H1 (cell line): ENCODE data around the gene DGKI. TPM values are rescaled to one million over a fixed set of nuclear protein-coding genes. Genes with fewer than 3 reads are reported as not detected.

Source experiments
- CTCF ChIA-PET: fragments of 300-600 bp; sonication (Branson Sonifier 250); formaldehyde crosslinking; loops from one replicate; lab custom pipeline; 2021; ENCODE audit not compliant: partially characterized antibody; lab: Charles Lee
- POLR2A ChIA-PET: fragments of 300-600 bp; sonication (Branson Sonifier 250); formaldehyde crosslinking; loops from one replicate; lab custom pipeline; 2021; ENCODE audit warnings: inconsistent platforms; ENCODE audit not compliant: partially characterized antibody; lab: Charles Lee
- DNase-seq, 2 experiments: peaks; one replicate each; pipeline versions ENCODE4 v3.0.0 to v3.0.0-alpha.2; 2010 to 2022; ENCODE audit warnings: low spot score in 2 of 2, low read depth in 1 of 2, mixed read lengths in 1 of 2
- FAIRE-seq: peaks from 2 replicates; lab custom pipeline; 2011; peaks lifted over from hg19 to GRCh38; lab: Jason Lieb, UNC
- H2AFZ ChIP-seq: 2 replicates; pipeline ENCODE4 v1.8.1; 2012; ENCODE audit warnings: low read length, inconsistent platforms
- H2AK5ac ChIP-seq: 2 replicates; pipeline ENCODE4 v1.6.1; 2013; ENCODE audit warnings: low read depth, low read length
- H2BK120ac ChIP-seq: replicated peaks from 2 replicates; pipeline ENCODE3; 2013; ENCODE audit warnings: low read depth, low read length, inconsistent platforms
- H2BK12ac ChIP-seq: 2 replicates; pipeline ENCODE4 v1.6.1; 2013; ENCODE audit warnings: low read depth, low read length
- H2BK15ac ChIP-seq: 2 replicates; pipeline ENCODE4 v1.6.1; 2013; ENCODE audit warnings: low read length
- H2BK20ac ChIP-seq: 2 replicates; pipeline ENCODE4 v1.6.1; 2013; ENCODE audit warnings: low read length
- H2BK5ac ChIP-seq: 2 replicates; pipeline ENCODE4 v1.6.1; 2013; ENCODE audit warnings: low read depth, low read length
- H3K14ac ChIP-seq: 2 replicates; pipeline ENCODE4 v1.6.1; 2013; ENCODE audit warnings: inconsistent platforms; ENCODE audit not compliant: insufficient read length
- H3K18ac ChIP-seq: 2 replicates; pipeline ENCODE4 v1.6.1; 2013; ENCODE audit warnings: low read length; ENCODE audit errors: extremely low read depth
- H3K23ac ChIP-seq: 2 replicates; pipeline ENCODE4 v1.6.1; 2013; ENCODE audit warnings: inconsistent platforms; ENCODE audit not compliant: insufficient read length
- H3K23me2 ChIP-seq: 2 replicates; pipeline ENCODE4 v1.6.1; 2013; ENCODE audit warnings: low read depth, low read length
- H3K27ac ChIP-seq: 2 replicates; pipeline ENCODE4 v1.6.1; 2011; ENCODE audit warnings: low read depth, low read length, inconsistent platforms
- H3K27me3 ChIP-seq, 4 experiments: replicated peaks in 1 of 4; 1 replicate in 1 of 4; 2 replicates in 3 of 4; pipeline versions ENCODE4 v1.6.1 to v1.8.1; 2011 to 2013; ENCODE audit warnings: low read length in 3 of 4, mild to moderate bottlenecking in 3 of 4, inconsistent platforms in 2 of 4, mixed read lengths in 2 of 4, moderate library complexity in 1 of 4; ENCODE audit not compliant: control insufficient read depth in 3 of 4, insufficient read depth in 3 of 4; ENCODE audit errors: extremely low read depth in 1 of 4
- H3K36me3 ChIP-seq, 4 experiments: 2 replicates each; pipeline versions ENCODE4 v1.6.1 to v1.8.1; 2011 to 2013; ENCODE audit warnings: mild to moderate bottlenecking in 4 of 4, low read length in 3 of 4, moderate library complexity in 2 of 4, control low read depth in 1 of 4, inconsistent platforms in 1 of 4; ENCODE audit not compliant: insufficient read depth in 4 of 4, control insufficient read depth in 2 of 4
- H3K4ac ChIP-seq: replicated peaks from 2 replicates; pipeline ENCODE3; 2013; ENCODE audit warnings: low read length, low read depth, mixed read lengths, inconsistent platforms; ENCODE audit not compliant: insufficient read length
- H3K4me1 ChIP-seq, 4 experiments: replicated peaks in 1 of 4; 1 replicate in 1 of 4; 2 replicates in 3 of 4; pipeline versions ENCODE4 v1.6.1 to v1.8.1; 2011 to 2013; ENCODE audit warnings: low read length in 3 of 4, inconsistent platforms in 2 of 4, mixed read lengths in 1 of 4; ENCODE audit not compliant: insufficient read depth in 4 of 4, control insufficient read depth in 3 of 4
- H3K4me2 ChIP-seq, 2 experiments: 2 replicates each; pipeline versions ENCODE4 v1.6.1 to v1.8.1; 2011 to 2013; ENCODE audit warnings: low read depth in 2 of 2, low read length in 2 of 2, control low read depth in 1 of 2, inconsistent platforms in 1 of 2, mild to moderate bottlenecking in 1 of 2; ENCODE audit not compliant: insufficient read depth in 1 of 2
- H3K4me3 ChIP-seq, 4 experiments: fragments of 200-600, 300-600 bp in 1 of 4; sonication (generic), shearing (Covaris generic), sonication (Bioruptor Twin) in 1 of 4; 2 replicates each; pipeline versions ENCODE4 v1.5.1 to v1.8.1; 2011 to 2016; ENCODE audit warnings: low read length in 4 of 4, low read depth in 3 of 4, control low read depth in 2 of 4, inconsistent platforms in 2 of 4, mild to moderate bottlenecking in 2 of 4, mixed read lengths in 1 of 4, moderate library complexity in 1 of 4; ENCODE audit not compliant: insufficient read depth in 2 of 4; ENCODE audit errors: extremely low read depth in 1 of 4
- H3K56ac ChIP-seq: replicated peaks from 2 replicates; pipeline ENCODE3; 2013; ENCODE audit warnings: low read depth, mild to moderate bottlenecking, mixed read lengths, low read length, inconsistent platforms; ENCODE audit not compliant: insufficient read length
- H3K79me1 ChIP-seq: 2 replicates; pipeline ENCODE4 v1.6.1; 2013; ENCODE audit warnings: low read depth, low read length, control low read depth
- H3K79me2 ChIP-seq, 2 experiments: 2 replicates each; pipeline versions ENCODE4 v1.6.1 to v1.8.1; 2012 to 2013; ENCODE audit warnings: low read length in 2 of 2, mild to moderate bottlenecking in 2 of 2, inconsistent platforms in 1 of 2; ENCODE audit not compliant: insufficient read depth in 2 of 2, control insufficient read depth in 1 of 2
- H3K9ac ChIP-seq, 4 experiments: replicated peaks in 1 of 4; 1 replicate in 1 of 4; 2 replicates in 3 of 4; pipeline versions ENCODE4 v1.6.1 to v1.8.1; 2011 to 2013; ENCODE audit warnings: low read depth in 3 of 4, low read length in 3 of 4, control low read depth in 2 of 4, mild to moderate bottlenecking in 2 of 4, moderate library complexity in 2 of 4, inconsistent platforms in 1 of 4; ENCODE audit errors: extremely low read depth in 1 of 4
- H3K9me3 ChIP-seq, 2 experiments: 2 replicates each; pipeline versions ENCODE4 v1.6.1 to v1.8.1; 2012 to 2013; ENCODE audit warnings: mild to moderate bottlenecking in 2 of 2, moderate library complexity in 2 of 2, control low read depth in 1 of 2, inconsistent platforms in 1 of 2, low read depth in 1 of 2, low read length in 1 of 2, mixed read lengths in 1 of 2; ENCODE audit not compliant: insufficient read depth in 2 of 2
- H4K20me1 ChIP-seq, 2 experiments: replicated peaks in 1 of 2; 2 replicates each; pipeline versions ENCODE3 to v1.8.1; 2011 to 2013; ENCODE audit warnings: inconsistent platforms in 2 of 2, low read length in 2 of 2, mild to moderate bottlenecking in 1 of 2; ENCODE audit not compliant: insufficient read depth in 2 of 2, control insufficient read depth in 1 of 2
- H4K5ac ChIP-seq: 2 replicates; pipeline ENCODE4 v1.6.1; 2013; ENCODE audit warnings: low read length, low read depth, mixed read lengths, inconsistent platforms; ENCODE audit not compliant: insufficient read length
- H4K8ac ChIP-seq: 2 replicates; pipeline ENCODE4 v1.8.0; 2013; ENCODE audit warnings: mild to moderate bottlenecking, moderate library complexity, low read length, inconsistent platforms; ENCODE audit not compliant: insufficient read depth; ENCODE audit errors: extremely low read depth
- H4K91ac ChIP-seq: replicated peaks from 2 replicates; pipeline ENCODE3; 2013; ENCODE audit warnings: low read length, mixed read lengths, inconsistent platforms; ENCODE audit not compliant: insufficient read length
- ATF2 ChIP-seq: IDR thresholded peaks from 2 replicates; pipeline ENCODE4 v1.6.1; 2012; ENCODE audit warnings: low read length, inconsistent platforms
- BACH1 ChIP-seq: IDR thresholded peaks from 2 replicates; pipeline ENCODE4 v1.6.1; 2012; ENCODE audit warnings: low read length, improper control_type of control experiment
- BCL11A ChIP-seq, 2 experiments: IDR thresholded peaks; one replicate each; pipeline ENCODE4 v1.6.1; 2011; ENCODE audit warnings: low read depth in 2 of 2, low read length in 2 of 2, mild to moderate bottlenecking in 2 of 2
- EZH2 ChIP-seq: fragments of 200-600 bp; sonication (generic); IDR thresholded peaks from 2 replicates; pipeline ENCODE4 v1.7.1; 2012; ENCODE audit warnings: low read depth, mild to moderate bottlenecking, moderate library complexity, low read length, inconsistent platforms; ENCODE audit not compliant: severe bottlenecking
- HDAC6 ChIP-seq: IDR thresholded peaks from one replicate; pipeline ENCODE4 v1.7.1; 2012; ENCODE audit warnings: low read depth, mild to moderate bottlenecking, inconsistent platforms, low read length, moderate library complexity
- JUN ChIP-seq: IDR thresholded peaks from 2 replicates; pipeline ENCODE4 v1.6.1; 2011; ENCODE audit warnings: low read depth, mild to moderate bottlenecking, improper control_type of control experiment, low read length
- JUND ChIP-seq: IDR thresholded peaks from 2 replicates; pipeline ENCODE4 v1.6.1; 2011; ENCODE audit warnings: mild to moderate bottlenecking, improper control_type of control experiment, low read length
- KDM4A ChIP-seq: IDR thresholded peaks from one replicate; pipeline ENCODE4 v1.7.1; 2012; ENCODE audit warnings: low read depth, mild to moderate bottlenecking, moderate library complexity, low read length, inconsistent platforms; ENCODE audit not compliant: severe bottlenecking
- POU5F1 ChIP-seq: IDR thresholded peaks from 2 replicates; pipeline ENCODE4 v1.6.1; 2011; ENCODE audit warnings: low read depth, mild to moderate bottlenecking, low read length, moderate library complexity
- RAD21 ChIP-seq, 2 experiments: IDR thresholded peaks in 1 of 2; conservative IDR thresholded peaks in 1 of 2; 2 replicates each; pipeline ENCODE4 v1.6.1; 2011; ENCODE audit warnings: low read depth in 2 of 2, low read length in 2 of 2, improper control_type of control experiment in 1 of 2, inconsistent platforms in 1 of 2, mild to moderate bottlenecking in 1 of 2, moderate library complexity in 1 of 2
- SUZ12 ChIP-seq: fragments of 200-600 bp; sonication (generic); IDR thresholded peaks from 2 replicates; pipeline ENCODE4 v1.6.1; 2012; ENCODE audit warnings: mild to moderate bottlenecking, inconsistent platforms, low read length, moderate library complexity, mixed read lengths
- WGBS, 2 experiments: shearing (Covaris generic) in 1 of 2; methylation state at CpG; one replicate each; pipeline versions ENCODE4 v1.1.6 to v1.1.7; 2013 to 2015; ENCODE audit warnings: low lambda C conversion rate in 2 of 2, mixed read lengths in 2 of 2, inconsistent platforms in 1 of 2, low coverage in 1 of 2, missing lambda C conversion rate in 1 of 2; ENCODE audit not compliant: insufficient replicate concordance in 2 of 2, insufficient coverage in 1 of 2, insufficient read length in 1 of 2; ENCODE audit errors: extremely low coverage in 1 of 2, missing lambda C conversion rate in 1 of 2; 5-methylcytosine and 5-hydroxymethylcytosine counted together
- polyA plus RNA-seq, 7 experiments: library from polyadenylated mRNA; depleted of rRNA in 3 of 7; stranded (reverse) in 5 of 7; unstranded in 2 of 7; fragments of >200 nt in 5 of 7; fragments of 200-250 nt in 2 of 7; gene quantifications; 1 replicate in 5 of 7; 2 replicates in 1 of 7; 4 replicates in 1 of 7; pipeline versions ENCODE4 v1.2.1 to v1.2.3, GENCODE V29; 2011 to 2013; ENCODE audit warnings: missing spikeins in 2 of 7, mixed read lengths in 2 of 7
- total RNA-seq: library from RNA; stranded (reverse); fragmentation: NEBNext Ultra II Directional; extraction: Animal tissue kit (Norgen Biotek cat#: 25700); gene quantifications from 2 replicates; pipeline ENCODE4 v1.2.1, GENCODE V29; 2021

DGKI gene
- total and polyA plus RNA-seq, 2 of the 8 experiments (the other 6 are each of a cell fraction or from before 2014, with no cell fraction given), result 0.20 to 0.71 TPM

GRCh38 chr7:137836113-137836509 is 10.7 kb downstream of the DGKI start:
- Histone ChIP-seq H3K56ac (no peak overlapping the region), H2AFZ (no peak overlapping the region), H4K8ac (no peak overlapping the region), H3K23me2 (no peaks in the 10 kb centered on the region), H3K27ac (no peak overlapping the region), H3K4ac (no peak overlapping the region), H3K9me3 (peaks cover 25 to 26% of the 10 kb centered on the region in 2 experiments; a peak in 3 of 4 replicates), H2BK5ac (no peak overlapping the region), H2BK20ac (no peak overlapping the region), H2BK12ac (no peak overlapping the region), H2AK5ac (no peak overlapping the region), H3K79me2 (no peaks in the 10 kb centered on the region), H4K20me1 (no peaks in the 10 kb centered on the region), H3K14ac (no peak overlapping the region), H4K91ac (no peak overlapping the region), H2BK120ac (no peak overlapping the region), H3K4me2 (no peak overlapping the region), H2BK15ac (no peak overlapping the region), H3K36me3 (peaks cover 0 to 6% (median 0%) of the 10 kb centered on the region in 4 experiments; a peak in 2 of 8 replicates), H3K9ac (no peak overlapping the region), H3K79me1 (no peaks in the 10 kb centered on the region), H3K27me3 (no peaks in the 10 kb centered on the region), H4K5ac (no peak overlapping the region), H3K23ac (no peak overlapping the region), H3K4me3 (no peak overlapping the region), H3K18ac (no peak overlapping the region), H3K4me1 (peaks cover 4 to 14% (median 9%) of the 10 kb centered on the region in 4 experiments; a peak in 4 of 7 replicates)
- 91% methylated on average over 3 of the region's 3 CpGs; no CpG with 5 or more reads in 1 of the 2 experiments for WGBS, 2 experiments
- CTCF ChIA-PET, result interaction anchor here (0.9 to 2.0 kb wide), 6 partner anchors 19 to 231 kb away, joined by 3 to 8 read pairs (median 3); no protein-coding TSS in a partner anchor
- POLR2A ChIA-PET, result no interaction called here
- no peak for TF ChIP-seq HDAC6
- no peak for TF ChIP-seq SUZ12
- no peak for TF ChIP-seq RAD21 (IDR thresholded peaks at IDR 0.05 in 1 of 2, conservative IDR thresholded peaks at IDR 0.05 in 1 of 2; ENCODE audit: low read depth in 2 of 2, low read length in 2 of 2)
- no peak for TF ChIP-seq JUND
- TF ChIP-seq JUN, result no peak
- TF ChIP-seq ATF2, result no peak
- TF ChIP-seq POU5F1, result no peak
- TF ChIP-seq BCL11A (IDR thresholded peaks at IDR 0.05; ENCODE audit: low read depth in 2 of 2, low read length in 2 of 2), result no peak
- TF ChIP-seq KDM4A, result no peak
- TF ChIP-seq BACH1, result no peak
- no peak for TF ChIP-seq EZH2
- FAIRE-seq (no peak), DNase-seq (no peak)
